Peyer's patch (tissue), 4 donors: ENCODE measurements around the gene BTK. TPM values are rescaled to one million over a fixed set of nuclear protein-coding genes. Genes with fewer than 3 reads are reported as not detected.

ENCODE experiments used
- DNase-seq, 3 donors: peaks; one replicate each; pipeline ENCODE4 v3.0.0-alpha.2; 2017 to 2019
- H3K27ac ChIP-seq, 4 donors: fragments of 200-600 bp; sonication (generic); one replicate each; pipeline ENCODE4 v1.5.1; 2016 to 2019
- H3K27me3 ChIP-seq, 2 donors: fragments of 200-600 bp; sonication (generic); one replicate each; pipeline ENCODE4 v1.5.1; 2019
- H3K36me3 ChIP-seq, 3 donors: fragments of 200-600 bp; sonication (generic); one replicate each; pipeline ENCODE4 v1.5.1; 2016 to 2019
- H3K4me1 ChIP-seq, 4 donors: fragments of 200-600 bp; sonication (generic); one replicate each; pipeline ENCODE4 v1.5.1; 2016 to 2019
- H3K4me3 ChIP-seq, 4 donors: fragments of 200-600 bp; sonication (generic); 1 replicate in 3 of 4; 2 replicates in 1 of 4; pipeline ENCODE4 v1.5.1; 2016 to 2019; ENCODE audit warnings: mild to moderate bottlenecking in 1 of 4
- H3K9me3 ChIP-seq, 4 donors: fragments of 200-600 bp; sonication (generic); one replicate each; pipeline ENCODE4 v1.5.1; 2016 to 2019; ENCODE audit warnings: mild to moderate bottlenecking in 1 of 4
- POLR2A ChIP-seq, 2 donors: fragments of 450-650 bp; IDR thresholded peaks; one replicate each; pipeline ENCODE4 v1.5.1; 2017; ENCODE audit warnings: antibody characterized with exemption in 2 of 2, mild to moderate bottlenecking in 2 of 2, moderate library complexity in 2 of 2
- total RNA-seq, 4 donors: library from RNA; depleted of rRNA; stranded (reverse); fragments of >200 nt; gene quantifications; one replicate each; pipeline ENCODE4 v1.1.0, GENCODE V29; 2016
- TF ChIP-seq, protein P1 (sequence below), 6 experiments: fragments of 450-650 bp in 4 of 6; fragments of 200-600 bp in 2 of 6; sonication (generic) in 1 of 6; IDR thresholded peaks; one replicate each; pipeline ENCODE4 v1.5.1; 2017 to 2019; ENCODE audit warnings: antibody characterized with exemption in 6 of 6, mild to moderate bottlenecking in 3 of 6, moderate library complexity in 1 of 6

The BTK gene
- total RNA-seq, 4 donors from 2014 or later: 1.4 to 66.8 (median 6.0) TPM; not detected in 1

DNA sequence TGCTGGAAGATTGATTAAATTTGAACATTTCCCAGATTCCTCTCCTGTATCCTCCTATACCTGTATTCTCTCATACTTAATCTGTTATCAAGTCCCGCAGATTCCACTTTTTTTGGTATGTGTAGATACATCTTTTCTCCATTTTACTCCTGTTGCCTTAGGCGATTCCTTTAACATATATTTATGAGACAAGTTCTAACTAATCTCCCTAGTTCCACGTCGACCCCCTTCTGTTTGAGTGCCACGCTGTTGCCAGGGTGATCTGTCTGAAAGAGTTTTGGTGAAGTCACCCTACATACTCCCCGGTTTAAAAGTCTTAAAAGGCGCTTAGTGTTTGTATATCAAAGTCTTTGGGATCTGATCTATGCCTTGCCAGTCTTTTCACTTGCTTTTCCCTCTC, 24.5 kb upstream of the BTK start:
- Histone ChIP-seq H3K36me3 (peaks cover 0 to 14% (median 0%) of the 10 kb centered on the region in 3 donors), H3K27ac (no peak overlapping the region), H3K9me3 (no peaks in the 10 kb centered on the region), H3K4me3 (peak overlapping the region in 2 of 4 donors; percentile 67 to 75), H3K4me1 (peaks cover 0 to 15% (median 0%) of the 10 kb centered on the region in 4 donors), H3K27me3 (no peaks in the 10 kb centered on the region)
- TF ChIP-seq POLR2A (IDR thresholded peaks at IDR 0.05): no peak
- TF ChIP-seq, protein P1, sequence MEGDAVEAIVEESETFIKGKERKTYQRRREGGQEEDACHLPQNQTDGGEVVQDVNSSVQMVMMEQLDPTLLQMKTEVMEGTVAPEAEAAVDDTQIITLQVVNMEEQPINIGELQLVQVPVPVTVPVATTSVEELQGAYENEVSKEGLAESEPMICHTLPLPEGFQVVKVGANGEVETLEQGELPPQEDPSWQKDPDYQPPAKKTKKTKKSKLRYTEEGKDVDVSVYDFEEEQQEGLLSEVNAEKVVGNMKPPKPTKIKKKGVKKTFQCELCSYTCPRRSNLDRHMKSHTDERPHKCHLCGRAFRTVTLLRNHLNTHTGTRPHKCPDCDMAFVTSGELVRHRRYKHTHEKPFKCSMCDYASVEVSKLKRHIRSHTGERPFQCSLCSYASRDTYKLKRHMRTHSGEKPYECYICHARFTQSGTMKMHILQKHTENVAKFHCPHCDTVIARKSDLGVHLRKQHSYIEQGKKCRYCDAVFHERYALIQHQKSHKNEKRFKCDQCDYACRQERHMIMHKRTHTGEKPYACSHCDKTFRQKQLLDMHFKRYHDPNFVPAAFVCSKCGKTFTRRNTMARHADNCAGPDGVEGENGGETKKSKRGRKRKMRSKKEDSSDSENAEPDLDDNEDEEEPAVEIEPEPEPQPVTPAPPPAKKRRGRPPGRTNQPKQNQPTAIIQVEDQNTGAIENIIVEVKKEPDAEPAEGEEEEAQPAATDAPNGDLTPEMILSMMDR (IDR thresholded peaks at IDR 0.05): no peak
- DNase-seq: no peak

DNA sequence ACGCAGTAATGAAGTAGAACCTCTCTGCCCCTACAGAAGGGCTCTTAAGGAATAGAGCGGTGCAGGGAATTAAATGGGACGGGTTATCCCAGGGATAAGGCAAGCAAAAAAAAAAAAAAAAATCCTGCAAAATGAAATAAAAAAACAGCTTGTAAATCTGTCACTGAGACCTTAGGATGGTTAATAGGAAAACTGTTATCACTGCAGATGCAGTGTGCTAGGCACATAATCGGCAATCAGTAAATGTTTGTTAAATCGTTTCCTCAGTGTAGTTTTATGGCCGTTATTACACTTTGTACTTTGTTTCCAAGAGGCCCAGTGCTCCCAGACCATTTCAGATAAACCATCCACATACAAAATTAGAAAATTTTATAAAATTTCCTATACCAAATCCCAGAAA, 23.1 kb upstream of the BTK start:
- H3K4me3 ChIP-seq: peak overlapping the region; percentile 51 to 75 (median 62)
- peaks cover 0 to 10% (median 0%) of the 10 kb centered on the region in 4 donors for H3K4me1 ChIP-seq
- DNase-seq: no peak
- no peak for TF ChIP-seq POLR2A (IDR thresholded peaks at IDR 0.05)
- TF ChIP-seq, protein P1 (IDR thresholded peaks at IDR 0.05): no peak
- no peaks in the 10 kb centered on the region for H3K9me3 ChIP-seq
- peak overlapping the region; percentile 82 to 99 (median 94) for H3K27ac ChIP-seq
- no peaks in the 10 kb centered on the region for H3K27me3 ChIP-seq
- H3K36me3 ChIP-seq: peaks cover 0 to 14% (median 0%) of the 10 kb centered on the region in 3 donors

DNA sequence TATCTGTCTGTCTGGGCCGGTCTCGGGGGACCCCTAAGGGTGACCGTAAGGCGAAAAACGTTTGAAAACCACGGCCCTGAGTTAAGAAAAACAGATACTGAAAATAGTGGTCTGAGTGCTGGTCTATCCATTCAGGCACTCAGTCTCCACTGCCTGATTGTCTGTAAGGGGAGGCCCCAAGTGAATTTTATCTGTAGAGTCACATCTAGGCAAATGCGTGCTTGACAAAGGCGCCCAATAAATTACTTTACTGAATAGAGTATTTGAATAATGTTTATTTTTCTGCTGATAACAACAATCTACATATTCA, 22.5 kb upstream of the BTK start:
- Histone ChIP-seq H3K9me3 (no peaks in the 10 kb centered on the region), H3K27ac (peak overlapping the region; percentile 82 to 99 (median 94)), H3K27me3 (no peaks in the 10 kb centered on the region), H3K4me3 (peak overlapping the region; percentile 51 to 75 (median 62)), H3K4me1 (peaks cover 0 to 10% (median 0%) of the 10 kb centered on the region in 4 donors), H3K36me3 (peaks cover 0 to 14% (median 0%) of the 10 kb centered on the region in 3 donors)
- DNase-seq: no peak
- no peak for TF ChIP-seq POLR2A (IDR thresholded peaks at IDR 0.05)
- TF ChIP-seq, protein P1 (IDR thresholded peaks at IDR 0.05): no peak

DNA sequence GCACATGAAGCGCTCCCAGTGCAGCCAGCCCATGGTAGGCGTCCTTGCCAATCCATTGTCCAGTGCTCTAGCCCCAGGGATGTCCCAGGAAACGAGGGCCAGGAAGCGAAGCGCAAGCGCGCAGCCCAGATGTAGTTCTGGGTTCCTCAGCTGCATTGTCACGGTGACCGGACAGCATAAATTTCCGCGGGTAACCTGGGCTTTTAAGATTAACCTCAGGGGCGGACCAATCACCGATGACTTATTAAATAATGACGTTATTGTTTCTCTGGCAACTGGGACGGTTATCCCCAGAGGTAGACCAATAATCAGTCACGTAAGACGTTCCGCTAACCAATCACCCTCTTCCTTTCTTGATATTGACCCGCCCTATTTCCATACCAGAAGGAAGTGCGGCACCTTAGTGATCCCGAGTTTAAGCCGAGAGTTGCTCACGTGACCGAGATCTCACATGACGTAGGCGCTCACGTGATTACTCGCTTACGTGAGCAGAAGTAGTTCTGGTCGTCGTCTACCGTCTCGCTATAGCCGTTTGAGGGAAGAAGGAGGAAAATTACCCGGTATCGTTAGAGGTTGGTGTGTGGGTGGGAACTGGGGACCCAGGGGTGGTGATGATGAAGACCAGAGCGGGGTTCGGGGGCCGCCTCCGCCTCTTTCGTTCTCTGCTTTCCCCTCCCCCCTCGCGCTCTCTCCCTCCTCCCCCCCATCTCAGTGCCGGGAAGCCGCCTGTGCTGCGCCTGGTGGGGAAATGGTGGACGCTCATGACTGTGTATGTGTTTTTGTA, 21.9 kb upstream of the BTK start, which contains the start of the genes GLA and HNRNPH2:
Gene GLA (minus strand): TSS at position 178 of the 784 bp plus-strand sequence. CDS start 22 bp downstream, at position 156.
Gene HNRNPH2 (plus strand): TSS at position 475 of the 784 bp plus-strand sequence. CDS start 3,767 bp downstream, outside the sequence.
- H3K27ac ChIP-seq: peak within 1 kb of the TSS; percentile 82 to 99 (median 94)
- TF ChIP-seq, protein P1 (IDR thresholded peaks at IDR 0.05): peak in 2 of 6 experiments; percentile 20 to 35
- peak; percentile 24 to 64 for TF ChIP-seq POLR2A (IDR thresholded peaks at IDR 0.05)

DNA sequence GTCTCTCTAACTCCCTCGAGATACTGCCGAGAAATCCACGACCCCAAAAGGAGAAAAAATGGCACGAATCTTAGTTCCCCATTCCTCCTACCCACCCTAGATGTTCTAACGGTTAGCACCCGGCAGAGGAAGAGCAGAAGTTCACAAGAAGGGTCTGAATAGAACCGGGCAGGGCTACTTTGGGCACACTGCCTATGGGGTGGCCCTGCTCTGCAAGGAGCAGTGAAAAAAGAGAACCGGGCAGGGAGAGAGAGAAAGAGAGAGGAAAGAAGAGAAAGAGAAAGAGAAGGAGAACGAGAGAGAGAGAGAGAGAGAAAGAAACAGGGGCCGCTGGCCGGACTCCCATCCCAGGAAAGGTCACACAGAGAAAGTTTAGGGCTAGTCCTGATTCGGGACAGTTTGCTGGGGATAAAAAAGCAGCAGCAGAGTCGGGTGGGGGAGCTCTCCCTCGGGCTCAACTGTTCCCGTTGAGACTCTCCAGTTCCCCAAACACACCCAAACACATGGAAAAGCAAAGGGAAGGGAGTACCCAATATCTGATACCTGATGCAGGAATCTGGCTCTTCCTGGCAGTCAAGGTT, 21.3 kb upstream of the BTK start:
- peak overlapping the region; percentile 51 to 75 (median 62) for H3K4me3 ChIP-seq
- no peak for DNase-seq
- TF ChIP-seq POLR2A (IDR thresholded peaks at IDR 0.05): no peak
- TF ChIP-seq, protein P1 (IDR thresholded peaks at IDR 0.05): no peak
- H3K27ac ChIP-seq: peak overlapping the region; percentile 82 to 99 (median 94)
- H3K4me1 ChIP-seq: peaks cover 0 to 10% (median 0%) of the 10 kb centered on the region in 4 donors
- H3K36me3 ChIP-seq: peaks cover 0 to 5% (median 0%) of the 10 kb centered on the region in 3 donors
- no peaks in the 10 kb centered on the region for H3K27me3 ChIP-seq
- no peaks in the 10 kb centered on the region for H3K9me3 ChIP-seq

More for the DNA sequence above, 21.9 kb upstream of the BTK start, which contains the start of the genes GLA and HNRNPH2:
- peak within 1 kb of the TSS; percentile 51 to 75 (median 62) for H3K4me3 ChIP-seq
- H3K36me3 ChIP-seq: peaks cover 0 to 12% (median 0%) of the 10 kb centered on the region in 3 donors
- no peaks in the 10 kb centered on the region for H3K9me3 ChIP-seq
- DNase-seq: peak; percentile 87 to 96 (median 92)
- peaks cover 0 to 10% (median 0%) of the 10 kb centered on the region in 4 donors for H3K4me1 ChIP-seq
- H3K27me3 ChIP-seq: no peaks in the 10 kb centered on the region
